NB4 (cell line): ENCODE results near the gene CREBL2.

ENCODE experiments used
- CTCF ChIP-seq: IDR thresholded peaks from one replicate; pipeline ENCODE4 v1.5.1; 2012; ENCODE audit warnings: low read depth, low read length
- MYC ChIP-seq: IDR thresholded peaks from 2 replicates; pipeline ENCODE4 v1.6.1; 2011; ENCODE audit warnings: low read depth, low read length
- POLR2A ChIP-seq: IDR thresholded peaks from 2 replicates; pipeline ENCODE4 v1.6.1; 2011; ENCODE audit warnings: mild to moderate bottlenecking; ENCODE audit not compliant: insufficient read length; ENCODE audit errors: extremely low read depth
- TF ChIP-seq, protein P1 (sequence below): IDR thresholded peaks from 2 replicates; pipeline ENCODE4 v1.6.1; 2011; ENCODE audit warnings: low read depth, low read length

DNA sequence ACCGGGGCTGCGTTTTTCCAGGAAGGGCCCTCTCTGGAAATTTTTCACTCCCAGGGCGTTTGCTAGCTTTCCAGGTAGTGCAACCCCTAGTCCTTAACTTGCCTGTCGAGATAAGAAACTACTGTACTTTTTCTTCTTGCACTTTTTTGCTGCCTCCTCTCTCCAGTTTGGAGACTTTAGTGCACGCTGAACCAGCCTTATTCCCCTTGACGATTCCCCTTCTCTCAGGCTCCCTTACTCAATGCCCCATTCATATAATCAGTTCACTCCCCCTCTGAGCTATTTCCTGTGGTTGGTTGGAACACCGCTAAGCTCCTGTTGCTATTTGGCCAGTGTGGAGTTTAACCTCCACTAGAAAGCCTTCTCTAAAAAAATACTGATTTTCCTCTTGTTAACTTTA is 682 bp downstream of the CREBL2 start:
- no peak for TF ChIP-seq CTCF
- TF ChIP-seq, protein P1, sequence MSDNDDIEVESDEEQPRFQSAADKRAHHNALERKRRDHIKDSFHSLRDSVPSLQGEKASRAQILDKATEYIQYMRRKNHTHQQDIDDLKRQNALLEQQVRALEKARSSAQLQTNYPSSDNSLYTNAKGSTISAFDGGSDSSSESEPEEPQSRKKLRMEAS = peak; percentile 24; the same call in 1 of the 2 replicates
- TF ChIP-seq POLR2A = peak; percentile 21
- TF ChIP-seq MYC = no peak
